SJCRH30 (cell line): Measurements from ENCODE around the gene MMP27. TPM values are rescaled to one million over a fixed set of nuclear protein-coding genes. Genes with fewer than 3 reads are reported as not detected.
A peak's percentile ranks its signal among the peaks of the same experiment; 100 is the strongest.

ENCODE experiments used
- DNase-seq, 2 experiments: peaks; one replicate each; pipeline ENCODE4 v3.0.0-alpha.2; 2015 to 2020
- H3K27ac ChIP-seq: fragments of 250-450 bp; sonication (Bioruptor Pico); 2 replicates; pipeline ENCODE4 v1.5.1; 2020; ENCODE audit warnings: mild to moderate bottlenecking, moderate library complexity
- H3K27me3 ChIP-seq: fragments of 250-450 bp; sonication (Bioruptor Pico); 2 replicates; pipeline ENCODE4 v1.5.1; 2020; ENCODE audit warnings: mild to moderate bottlenecking, moderate library complexity
- H3K36me3 ChIP-seq: fragments of 250-450 bp; sonication (Bioruptor Pico); 2 replicates; pipeline ENCODE4 v1.5.1; 2020; ENCODE audit warnings: mild to moderate bottlenecking, moderate library complexity
- H3K4me1 ChIP-seq: fragments of 250-450 bp; sonication (Bioruptor Pico); 2 replicates; pipeline ENCODE4 v1.5.1; 2020; ENCODE audit warnings: mild to moderate bottlenecking, moderate library complexity
- H3K4me3 ChIP-seq: fragments of 250-450 bp; sonication (Bioruptor Pico); 2 replicates; pipeline ENCODE4 v1.5.1; 2020; ENCODE audit warnings: mild to moderate bottlenecking, moderate library complexity
- H3K9me3 ChIP-seq: fragments of 250-450 bp; sonication (Bioruptor Pico); replicated peaks from 2 replicates; pipeline ENCODE4 v1.5.1; 2020; ENCODE audit warnings: mild to moderate bottlenecking, moderate library complexity
- total RNA-seq: library from RNA; depleted of rRNA; stranded (reverse); fragments of >200 nt; shearing (Covaris generic); gene quantifications from 2 replicates; pipeline ENCODE4 v1.2.3, GENCODE V29; 2014; rRNA removed

MMP27 gene
- total RNA-seq, 1 experiment from 2014 or later = not detected

DNA sequence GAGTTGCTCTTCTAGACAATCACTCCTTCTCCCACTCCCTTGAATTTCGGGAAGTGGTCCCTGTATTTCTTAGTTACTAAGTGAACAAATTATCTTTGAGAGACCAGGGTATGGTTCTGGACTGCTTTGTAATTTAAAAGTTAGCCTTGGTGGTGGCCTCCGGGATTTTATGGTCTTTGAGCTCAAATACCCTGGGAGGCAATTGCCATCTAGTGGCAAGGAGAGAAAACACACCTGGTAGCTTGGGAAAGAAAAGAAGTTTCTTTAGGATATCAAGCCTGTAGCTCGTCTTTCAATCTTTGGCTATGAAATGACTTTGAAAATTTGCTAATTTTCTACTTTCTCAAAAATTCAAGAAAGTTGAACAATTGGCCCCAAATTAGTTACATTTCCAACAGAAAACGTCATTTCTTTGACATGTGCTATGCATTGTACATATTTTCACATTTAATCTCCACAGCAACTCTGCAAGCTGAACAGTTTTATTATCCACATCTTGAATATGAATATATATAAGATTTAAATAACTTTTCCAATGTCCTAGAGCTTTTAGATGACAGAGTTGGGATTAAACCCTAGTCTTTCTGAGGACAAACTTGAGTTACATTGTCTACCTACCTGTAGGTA, 39.1 kb downstream of the MMP27 start:
- DNase-seq = peak in 1 of 2 experiments; percentile 60

DNA sequence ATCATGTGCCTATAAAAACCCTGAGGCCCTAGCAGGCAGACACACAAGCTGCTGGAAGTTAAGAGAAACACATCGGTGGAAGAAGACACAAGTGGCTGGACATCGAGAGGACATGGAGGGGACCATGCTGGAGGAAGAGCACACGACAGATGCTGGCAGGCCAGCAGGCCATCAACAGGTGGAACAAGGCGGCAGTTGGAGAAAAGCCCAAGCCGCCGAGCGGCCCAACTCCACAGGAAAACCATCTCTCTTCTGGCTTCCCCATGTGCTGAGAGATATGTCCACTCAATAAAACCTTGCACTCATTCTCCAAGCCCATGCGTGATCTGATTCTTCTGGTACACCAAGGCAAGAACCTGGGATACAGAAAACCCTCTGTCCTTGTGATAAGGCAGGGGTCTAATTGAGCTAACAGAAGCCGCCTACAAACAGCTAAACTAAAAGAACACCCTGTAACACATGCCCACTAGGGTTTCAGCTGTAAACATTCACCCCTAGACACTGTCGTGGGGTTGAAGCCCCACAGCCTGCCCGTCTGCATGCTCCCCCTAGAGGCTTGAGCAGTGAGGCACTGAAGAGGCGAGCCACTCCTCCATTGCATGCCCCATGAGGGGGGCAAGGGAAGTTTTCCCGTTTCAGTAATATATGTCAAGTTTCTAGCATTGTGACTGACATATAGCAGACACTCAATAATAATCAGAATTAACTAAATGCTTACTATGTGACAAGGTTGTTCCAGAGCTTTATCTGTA, 41.4 kb downstream of the MMP27 start:
- no peaks in the 10 kb centered on the region for H3K9me3 ChIP-seq
- no peaks in the 10 kb centered on the region for H3K4me1 ChIP-seq
- no peaks in the 10 kb centered on the region; the same call in 1 of the 2 replicates for H3K27me3 ChIP-seq
- no peaks in the 10 kb centered on the region for H3K36me3 ChIP-seq
- H3K27ac ChIP-seq = no peak overlapping the region
- no peak overlapping the region for H3K4me3 ChIP-seq
- peak in 1 of 2 experiments; percentile 29 for DNase-seq

More for the DNA sequence above, 39.1 kb downstream of the MMP27 start:
- H3K9me3 ChIP-seq = no peaks in the 10 kb centered on the region
- no peaks in the 10 kb centered on the region for H3K36me3 ChIP-seq
- no peak overlapping the region for H3K27ac ChIP-seq
- H3K4me3 ChIP-seq = no peak overlapping the region
- no peaks in the 10 kb centered on the region for H3K4me1 ChIP-seq
- no peaks in the 10 kb centered on the region; the same call in 1 of the 2 replicates for H3K27me3 ChIP-seq

GRCh38 chr11:102662607-102663006, 43.0 kb downstream of the MMP27 start:
- Histone ChIP-seq H3K27me3 (no peaks in the 10 kb centered on the region; the same call in 1 of the 2 replicates), H3K36me3 (no peaks in the 10 kb centered on the region), H3K4me1 (no peaks in the 10 kb centered on the region), H3K9me3 (no peaks in the 10 kb centered on the region), H3K27ac (no peak overlapping the region), H3K4me3 (no peak overlapping the region)
- no peak for DNase-seq

DNA sequence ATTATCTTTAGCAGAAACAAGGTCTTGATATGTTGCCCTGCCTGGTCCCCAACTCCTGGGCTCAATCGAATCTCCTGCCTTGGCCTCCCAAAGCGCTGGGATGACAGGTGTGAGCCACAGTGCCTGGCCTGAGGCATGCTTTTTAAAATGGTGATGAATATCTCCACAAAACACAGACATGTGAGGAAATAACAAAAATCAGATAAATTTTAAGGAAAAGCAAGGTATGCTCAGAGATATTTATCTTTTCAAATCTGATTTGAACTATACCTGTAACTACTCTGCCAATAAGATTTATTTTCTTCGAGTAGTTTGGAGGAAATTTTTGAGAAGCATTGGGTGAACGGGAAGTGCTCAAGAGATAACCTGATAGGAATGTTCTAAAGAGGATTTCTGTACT, 44.5 kb downstream of the MMP27 start:
- no peak overlapping the region for H3K4me3 ChIP-seq
- H3K27me3 ChIP-seq = no peaks in the 10 kb centered on the region; the same call in 1 of the 2 replicates
- no peak for DNase-seq
- H3K36me3 ChIP-seq = no peaks in the 10 kb centered on the region
- no peaks in the 10 kb centered on the region for H3K9me3 ChIP-seq
- H3K27ac ChIP-seq = no peak overlapping the region
- no peaks in the 10 kb centered on the region for H3K4me1 ChIP-seq

- Histone ChIP-seq H3K4me1 (no peaks in the 10 kb centered on the region), H3K27ac (no peak overlapping the region), H3K36me3 (no peaks in the 10 kb centered on the region), H3K4me3 (no peak overlapping the region), H3K27me3 (no peaks in the 10 kb centered on the region), H3K9me3 (no peaks in the 10 kb centered on the region)
- DNase-seq = no peak
Observed at GRCh38 chr11:102656528-102656927, 49.0 kb downstream of the MMP27 start.

DNA sequence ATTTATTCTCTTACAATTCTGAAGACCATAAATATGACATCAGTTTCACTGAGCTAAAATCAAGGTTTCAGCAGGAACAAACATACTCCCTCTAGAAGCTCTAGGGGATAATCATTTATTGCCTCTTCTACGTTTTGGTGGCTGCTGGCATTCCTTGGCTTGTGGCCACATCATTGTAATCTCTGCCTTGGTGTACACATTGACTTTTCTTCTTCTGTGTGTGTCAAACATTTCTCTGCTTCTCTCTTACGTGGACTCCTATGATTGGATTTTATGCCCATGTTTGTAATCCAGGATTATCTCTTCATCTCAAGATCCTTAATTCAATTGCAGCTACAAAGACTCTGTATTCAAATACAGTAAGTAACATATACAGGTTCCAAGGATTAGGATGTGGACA, 50.0 kb downstream of the MMP27 start:
- no peaks in the 10 kb centered on the region for H3K36me3 ChIP-seq
- H3K27me3 ChIP-seq = no peaks in the 10 kb centered on the region
- no peak overlapping the region for H3K4me3 ChIP-seq
- H3K27ac ChIP-seq = no peak overlapping the region
- DNase-seq = no peak
- H3K4me1 ChIP-seq = no peaks in the 10 kb centered on the region
- no peaks in the 10 kb centered on the region for H3K9me3 ChIP-seq

- Histone ChIP-seq H3K27ac (no peak overlapping the region), H3K9me3 (no peaks in the 10 kb centered on the region), H3K36me3 (no peaks in the 10 kb centered on the region), H3K27me3 (no peaks in the 10 kb centered on the region), H3K4me3 (no peak overlapping the region), H3K4me1 (no peaks in the 10 kb centered on the region)
- no peak for DNase-seq
Observed at GRCh38 chr11:102654761-102655160, 50.8 kb downstream of the MMP27 start.

- Histone ChIP-seq H3K4me1 (no peaks in the 10 kb centered on the region), H3K27ac (no peak overlapping the region), H3K27me3 (no peaks in the 10 kb centered on the region), H3K9me3 (no peaks in the 10 kb centered on the region), H3K4me3 (no peak overlapping the region), H3K36me3 (no peaks in the 10 kb centered on the region)
- DNase-seq = no peak
Observed at GRCh38 chr11:102653744-102654291, 51.8 kb downstream of the MMP27 start.

DNA sequence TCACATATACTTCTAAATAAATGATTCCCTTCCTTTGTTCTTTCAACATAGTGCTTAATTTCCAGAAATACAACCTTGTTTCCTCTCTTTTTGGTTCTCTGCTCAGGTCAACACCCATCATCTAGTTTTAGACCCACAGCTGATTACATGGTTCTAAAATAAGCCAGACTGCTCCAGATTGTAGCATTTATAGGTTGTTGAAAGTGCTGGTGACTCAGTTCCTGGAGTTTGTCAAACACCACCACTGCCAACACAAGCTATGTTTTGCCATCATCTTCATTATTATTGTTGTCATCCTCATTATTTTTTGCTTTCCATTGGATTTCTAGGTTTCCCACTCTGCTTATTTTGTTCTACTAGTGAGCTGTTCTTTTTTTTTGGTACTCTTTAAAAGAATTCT, 58.1 kb downstream of the MMP27 start:
- no peaks in the 10 kb centered on the region for H3K9me3 ChIP-seq
- no peaks in the 10 kb centered on the region for H3K36me3 ChIP-seq
- no peaks in the 10 kb centered on the region for H3K4me1 ChIP-seq
- no peak overlapping the region for H3K27ac ChIP-seq
- DNase-seq = no peak
- H3K27me3 ChIP-seq = no peaks in the 10 kb centered on the region
- no peak overlapping the region for H3K4me3 ChIP-seq

DNA sequence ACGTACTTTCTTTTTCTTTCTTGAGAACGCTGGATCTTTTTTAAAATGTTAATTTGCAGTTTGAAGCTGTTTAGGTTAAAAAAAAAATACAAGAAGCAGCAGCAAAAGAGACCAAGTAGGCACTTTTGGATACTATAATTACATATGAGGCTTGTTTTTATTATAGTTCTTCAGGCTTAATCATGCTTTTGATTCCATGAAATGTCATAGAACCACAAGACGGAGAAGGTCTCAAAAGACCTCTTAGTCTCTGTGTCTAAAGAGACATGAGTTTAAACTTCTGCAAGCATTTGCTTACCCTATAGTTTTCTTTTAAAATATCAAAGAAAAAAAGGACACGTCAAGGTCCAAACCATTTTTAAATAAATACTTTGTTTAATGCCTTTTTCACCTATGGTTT, 61.6 kb downstream of the MMP27 start:
- H3K36me3 ChIP-seq = no peaks in the 10 kb centered on the region
- H3K4me1 ChIP-seq = no peaks in the 10 kb centered on the region
- H3K27ac ChIP-seq = no peak overlapping the region
- no peaks in the 10 kb centered on the region for H3K9me3 ChIP-seq
- no peak for DNase-seq
- H3K4me3 ChIP-seq = no peak overlapping the region
- no peaks in the 10 kb centered on the region for H3K27me3 ChIP-seq

Other genes starting within 250 kb of the MMP27 start
- not detected in 2 replicates for gene MMP7, start 175.0 kb downstream of the MMP27 start, total RNA-seq
- gene MMP20, start 80.4 kb downstream of the MMP27 start, total RNA-seq = not detected in 2 replicates
- not detected in 2 replicates for gene MMP8, start 19.2 kb upstream of the MMP27 start, total RNA-seq
- not detected in 2 replicates for gene MMP10, start 74.9 kb upstream of the MMP27 start, total RNA-seq
- not detected in 2 replicates for gene MMP1, start 92.4 kb upstream of the MMP27 start, total RNA-seq
- 0.43 and 0.71 TPM in 2 replicates for gene MMP3, start 137.8 kb upstream of the MMP27 start, total RNA-seq
- gene MMP12, start 169.2 kb upstream of the MMP27 start, total RNA-seq = not detected in 2 replicates
- not detected in 2 replicates for gene MMP13, start 250.0 kb upstream of the MMP27 start, total RNA-seq